B cell (primary cell): ENCODE data around the gene ID1. TPM values are rescaled to one million over a fixed set of nuclear protein-coding genes. Genes with fewer than 3 reads are reported as not detected.

Experiments
- ATAC-seq: fragments of 200-7000 bp; cut with Tn5 transposase; one replicate; pipeline ENCODE4 v1.10.0; 2021; ENCODE audit warnings: low read depth, mild to moderate bottlenecking, moderate number of reproducible peaks, moderate library complexity
- CTCF ChIA-PET: fragments of 350-600 bp; sonication (Branson Sonifier 250); formaldehyde crosslinking; loops from one replicate; lab custom pipeline; 2021; ENCODE audit warnings: antibody characterized with exemption, inconsistent platforms; lab: Charles Lee
- POLR2A ChIA-PET: fragments of 350-600 bp; sonication (Branson Sonifier 250); formaldehyde crosslinking; loops from one replicate; lab custom pipeline; 2021; ENCODE audit warnings: antibody characterized with exemption; lab: Charles Lee
- DNase-seq: peaks from one replicate; pipeline ENCODE4 v3.0.0; 2013
- H2AFZ ChIP-seq: 2 replicates; pipeline ENCODE4 v1.6.1; 2012; ENCODE audit warnings: mild to moderate bottlenecking, low read depth, low read length; ENCODE audit not compliant: insufficient read depth, poor library complexity, severe bottlenecking
- H3K27ac ChIP-seq, 2 donors: 1 replicate in 1 of 2; 2 replicates in 1 of 2; pipeline ENCODE4 v1.5.1; 2012 to 2013; ENCODE audit warnings: low read length in 2 of 2, mild to moderate bottlenecking in 2 of 2, moderate library complexity in 1 of 2
- H3K27me3 ChIP-seq, 4 experiments: fragments of 200-600 bp in 1 of 4; sonication (generic) in 1 of 4; replicated peaks in 1 of 4; 1 replicate in 2 of 4; 2 replicates in 2 of 4; pipeline versions ENCODE4 v1.6.1 to v1.7.0; 2013 to 2016; ENCODE audit warnings: low read length in 3 of 4, mild to moderate bottlenecking in 2 of 4, mixed read lengths in 1 of 4, moderate library complexity in 1 of 4; ENCODE audit not compliant: insufficient read depth in 4 of 4, control insufficient read depth in 3 of 4; ENCODE audit errors: control extremely low read depth in 1 of 4
- H3K36me3 ChIP-seq, 2 experiments: replicated peaks in 1 of 2; 1 replicate in 1 of 2; 2 replicates in 1 of 2; pipeline versions ENCODE4 v1.6.1 to v1.7.1; 2013; ENCODE audit warnings: low read length in 1 of 2; ENCODE audit not compliant: insufficient read depth in 2 of 2, control insufficient read depth in 1 of 2; ENCODE audit errors: control extremely low read depth in 1 of 2, extremely low read depth in 1 of 2
- H3K4me1 ChIP-seq, 2 donors: fragments of 200-600 bp in 1 of 2; sonication (generic) in 1 of 2; 1 replicate in 1 of 2; 2 replicates in 1 of 2; pipeline versions ENCODE4 v1.5.1 to v1.6.1; 2013 to 2017; ENCODE audit warnings: low read length in 2 of 2; ENCODE audit not compliant: control insufficient read depth in 2 of 2, insufficient read depth in 2 of 2
- H3K4me2 ChIP-seq: replicated peaks from 2 replicates; pipeline ENCODE3; 2012; ENCODE audit warnings: mild to moderate bottlenecking, low read depth, low read length; ENCODE audit not compliant: poor library complexity, severe bottlenecking
- H3K4me3 ChIP-seq, 5 experiments: fragments of 200-600 bp in 1 of 5; sonication (generic) in 1 of 5; 1 replicate in 3 of 5; 2 replicates in 2 of 5; pipeline versions ENCODE4 v1.5.1 to v1.7.0; 2011 to 2016; ENCODE audit warnings: low read length in 4 of 5, mild to moderate bottlenecking in 4 of 5, low read depth in 2 of 5, control low read depth in 1 of 5, moderate library complexity in 1 of 5; ENCODE audit not compliant: insufficient read depth in 1 of 5; ENCODE audit errors: control extremely low read depth in 1 of 5, extremely low read depth in 1 of 5
- H3K79me2 ChIP-seq: fragments of 200-600 bp; sonication (generic); one replicate; pipeline ENCODE4 v1.6.0; 2016; ENCODE audit warnings: low read length; ENCODE audit not compliant: control insufficient read depth, insufficient read depth
- H3K9ac ChIP-seq: fragments of 200-600 bp; sonication (generic); 2 replicates; pipeline ENCODE4 v1.6.1; 2017; ENCODE audit warnings: mild to moderate bottlenecking, low read length, moderate library complexity
- H3K9me3 ChIP-seq, 3 donors: one replicate each; pipeline versions ENCODE4 v1.6.1 to v1.7.1; 2013; ENCODE audit warnings: low read length in 2 of 3; ENCODE audit not compliant: control insufficient read depth in 2 of 3, insufficient read depth in 1 of 3; ENCODE audit errors: control extremely low read depth in 1 of 3
- H4K20me1 ChIP-seq: 2 replicates; pipeline ENCODE4 v1.6.0; 2012; ENCODE audit warnings: mild to moderate bottlenecking, low read length; ENCODE audit not compliant: insufficient read depth, control insufficient read depth, poor library complexity, severe bottlenecking
- H3K27ac Mint-ChIP-seq: one replicate; pipeline ENCODE4 v1.8.0; 2021; ENCODE audit warnings: mixed read lengths
- H3K27me3 Mint-ChIP-seq: one replicate; pipeline ENCODE4 v1.8.0; 2021; ENCODE audit warnings: mixed read lengths
- H3K4me1 Mint-ChIP-seq: one replicate; pipeline ENCODE4 v1.8.0; 2021; ENCODE audit warnings: mixed read lengths
- H3K4me3 Mint-ChIP-seq: one replicate; pipeline ENCODE4 v1.8.0; 2021; ENCODE audit warnings: mixed read lengths
- H3K9me3 Mint-ChIP-seq: one replicate; pipeline ENCODE4 v1.8.0; 2022; ENCODE audit warnings: mixed read lengths; ENCODE audit not compliant: insufficient read depth
- EZH2 ChIP-seq: IDR thresholded peaks from 2 replicates; pipeline ENCODE4 v1.6.1; 2012; ENCODE audit warnings: borderline replicate concordance, low read depth, mild to moderate bottlenecking, moderate library complexity, low read length; ENCODE audit not compliant: insufficient read depth, poor library complexity, severe bottlenecking
- WGBS: methylation state at CpG from one replicate; pipeline ENCODE4 v1.1.5; 2013; ENCODE audit warnings: missing lambda C conversion rate; ENCODE audit not compliant: insufficient coverage; 5-methylcytosine and 5-hydroxymethylcytosine counted together
- intact Hi-C: fragments of 100-400 bp; cut with micrococcal nuclease; formaldehyde crosslinking; loops from one replicate; pipeline ENCODE4 v1.10.0; 2022
- polyA plus RNA-seq: library from polyadenylated mRNA; depleted of rRNA; stranded (reverse); fragments of >200 nt; gene quantifications from 2 replicates; pipeline ENCODE4 v1.2.3, GENCODE V29; 2012
- total RNA-seq, 2 donors: library from RNA; stranded (reverse); fragments of 120-200 nt in 1 of 2; gene quantifications; 1 replicate in 1 of 2; 2 replicates in 1 of 2; pipeline versions ENCODE4 v1.2.3 to v1.2.4, GENCODE V29; 2013 to 2022
- TF ChIP-seq, protein P1 (sequence below): fragments of 200-600 bp; IDR thresholded peaks from one replicate; pipeline ENCODE4 v1.8.0; 2022; ENCODE audit warnings: antibody characterized with exemption, mild to moderate bottlenecking

Gene ID1
- total and polyA plus RNA-seq, 2 donors (not counting 1 experiment from before 2014, with no cell fraction given), result 4.4 to 68.2 TPM

DNA sequence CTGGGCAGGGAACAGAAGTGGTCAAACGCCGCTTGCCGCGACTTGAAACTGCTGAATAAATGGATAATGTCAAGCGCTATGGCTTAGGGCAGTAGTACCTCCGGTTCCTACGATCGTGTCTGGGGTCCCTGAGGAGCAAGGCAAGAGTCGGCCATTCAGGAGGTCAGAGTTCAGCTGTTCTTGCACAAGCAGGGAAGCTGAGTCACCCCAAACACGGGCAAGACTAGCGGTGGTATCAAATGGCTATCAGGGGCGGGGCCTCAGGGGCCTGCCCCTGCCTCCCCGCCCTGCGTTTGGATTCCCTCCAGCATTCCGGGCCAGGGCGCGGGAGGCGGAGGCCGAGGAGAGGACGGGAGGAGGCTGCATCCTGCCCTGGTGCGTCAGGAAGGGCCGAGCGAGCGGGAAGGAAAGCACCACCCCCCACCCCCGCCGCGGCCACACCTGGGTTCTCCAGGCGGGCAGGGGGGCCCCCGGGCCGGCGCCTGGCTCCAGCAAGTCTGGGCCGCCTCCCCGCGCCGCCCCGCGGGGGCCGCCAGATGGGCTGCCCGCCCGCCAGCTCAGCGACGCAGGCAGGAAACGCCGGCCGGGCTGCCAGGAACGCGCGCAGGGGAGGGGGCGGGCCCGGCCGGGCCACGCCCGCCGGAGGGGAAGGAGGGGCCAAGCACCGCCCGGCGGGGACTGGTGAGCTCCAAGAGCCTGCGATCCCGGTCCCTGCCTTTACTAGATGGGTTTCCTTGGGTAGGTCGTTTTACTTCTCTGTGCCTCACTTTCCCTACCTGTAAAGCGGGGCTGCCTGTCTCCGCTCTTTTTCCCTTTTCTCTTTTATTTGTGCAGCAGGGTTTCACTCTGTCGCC, 32.2 kb upstream of the ID1 start:
- intact Hi-C loops, result loop anchor here (1.0 to 2.0 kb wide), 3 partner anchors 32 to 150 kb away; partner anchors contain the start of genes BCL2L1 and ID1
- H2AFZ ChIP-seq, result peak overlapping the region; percentile 85
- no peaks in the 10 kb centered on the region for H3K27me3 ChIP-seq
- no peaks in the 10 kb centered on the region for H3K9me3 ChIP-seq
- peak overlapping the region; percentile 80 for H3K9ac ChIP-seq
- H3K79me2 ChIP-seq, result no peaks in the 10 kb centered on the region
- ChIA-PET CTCF (interaction anchor here (1.6 to 11.5 kb wide), 6 partner anchors 11 to 151 kb away, joined by 7 to 327 read pairs (median 19); partner anchors contain the start of genes BCL2L1 and ID1), POLR2A (interaction anchor here (0.7 to 2.0 kb wide), 5 partner anchors 32 to 617 kb away, joined by 3 to 11 read pairs (median 3); partner anchors contain the start of genes BCL2L1 and ID1)
- H4K20me1 ChIP-seq, result no peaks in the 10 kb centered on the region
- peaks cover 10 to 18% of the 10 kb centered on the region in 2 donors for H3K4me1 ChIP-seq
- H3K4me3 Mint-ChIP-seq, result peak overlapping the region; percentile 92
- ATAC-seq (peak; percentile 94), DNase-seq (peak; percentile 90)
- H3K4me3 ChIP-seq, result peak overlapping the region; percentile 51 to 83 (median 71)
- H3K36me3 ChIP-seq, result peaks cover 0 to 6% of the 10 kb centered on the region in 2 experiments
- WGBS, result 0% methylated on average over 61 of the region's 63 CpGs
- peak overlapping the region; percentile 49 to 76 for H3K27ac ChIP-seq
- H3K27ac Mint-ChIP-seq, result peak overlapping the region; percentile 80
- H3K27me3 Mint-ChIP-seq, result no peaks in the 10 kb centered on the region
- peaks cover 19% of the 10 kb centered on the region for H3K4me1 Mint-ChIP-seq
- TF ChIP-seq, protein P1, sequence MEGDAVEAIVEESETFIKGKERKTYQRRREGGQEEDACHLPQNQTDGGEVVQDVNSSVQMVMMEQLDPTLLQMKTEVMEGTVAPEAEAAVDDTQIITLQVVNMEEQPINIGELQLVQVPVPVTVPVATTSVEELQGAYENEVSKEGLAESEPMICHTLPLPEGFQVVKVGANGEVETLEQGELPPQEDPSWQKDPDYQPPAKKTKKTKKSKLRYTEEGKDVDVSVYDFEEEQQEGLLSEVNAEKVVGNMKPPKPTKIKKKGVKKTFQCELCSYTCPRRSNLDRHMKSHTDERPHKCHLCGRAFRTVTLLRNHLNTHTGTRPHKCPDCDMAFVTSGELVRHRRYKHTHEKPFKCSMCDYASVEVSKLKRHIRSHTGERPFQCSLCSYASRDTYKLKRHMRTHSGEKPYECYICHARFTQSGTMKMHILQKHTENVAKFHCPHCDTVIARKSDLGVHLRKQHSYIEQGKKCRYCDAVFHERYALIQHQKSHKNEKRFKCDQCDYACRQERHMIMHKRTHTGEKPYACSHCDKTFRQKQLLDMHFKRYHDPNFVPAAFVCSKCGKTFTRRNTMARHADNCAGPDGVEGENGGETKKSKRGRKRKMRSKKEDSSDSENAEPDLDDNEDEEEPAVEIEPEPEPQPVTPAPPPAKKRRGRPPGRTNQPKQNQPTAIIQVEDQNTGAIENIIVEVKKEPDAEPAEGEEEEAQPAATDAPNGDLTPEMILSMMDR, result no peak
- no peak for TF ChIP-seq EZH2
- peak overlapping the region; percentile 93 for H3K4me2 ChIP-seq
- H3K9me3 Mint-ChIP-seq, result no peaks in the 10 kb centered on the region
